ENCODE measurements around the gene IPO13.

GRCh38 chr1:43942411-43942810 lies 4.3 kb upstream of the IPO13 start:
- no peak for TF ChIP-seq EZH2 (IDR thresholded peaks at IDR 0.05; ENCODE audit: borderline replicate concordance)
- TF ChIP-seq CTCF (IDR thresholded peaks at IDR 0.05; ENCODE audit: poor library complexity) = no peak

Measured in hepatocyte (in vitro differentiated cells).